ENCODE measurements around the gene ACOXL.

DNA sequence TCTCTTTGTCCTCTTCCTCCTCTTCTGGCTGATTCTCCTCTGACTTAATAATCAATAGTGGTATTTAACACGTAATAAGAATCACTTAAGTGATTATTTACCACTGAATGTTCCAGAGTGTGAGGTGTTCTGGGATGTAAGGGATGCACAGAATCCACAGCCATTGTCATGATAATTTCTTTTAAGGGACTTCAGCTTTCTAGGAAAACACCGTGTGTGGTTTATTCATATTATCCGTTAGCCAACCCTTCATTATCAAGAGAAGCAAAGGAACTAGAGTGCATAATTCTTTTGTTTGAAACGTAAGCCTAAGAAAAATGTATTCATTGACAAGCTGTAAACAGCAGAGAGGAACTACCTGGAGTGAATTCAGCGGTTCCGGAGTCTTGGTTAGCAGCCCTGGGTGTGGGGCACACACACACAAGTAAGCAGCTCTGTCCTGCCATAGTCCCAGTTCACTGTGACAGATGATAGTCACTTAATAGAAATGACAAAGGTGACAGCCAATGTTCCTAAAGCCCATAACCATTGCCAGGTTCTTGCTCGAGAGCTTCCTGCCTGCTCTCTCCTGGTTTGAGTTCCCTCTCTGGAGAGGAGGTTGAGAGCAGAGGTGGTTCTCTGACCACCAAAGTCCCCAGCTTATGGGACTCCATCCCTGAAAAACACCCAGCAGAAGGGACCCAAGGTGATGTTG, 101.9 kb downstream of the ACOXL start:
- TF ChIP-seq, protein P1, sequence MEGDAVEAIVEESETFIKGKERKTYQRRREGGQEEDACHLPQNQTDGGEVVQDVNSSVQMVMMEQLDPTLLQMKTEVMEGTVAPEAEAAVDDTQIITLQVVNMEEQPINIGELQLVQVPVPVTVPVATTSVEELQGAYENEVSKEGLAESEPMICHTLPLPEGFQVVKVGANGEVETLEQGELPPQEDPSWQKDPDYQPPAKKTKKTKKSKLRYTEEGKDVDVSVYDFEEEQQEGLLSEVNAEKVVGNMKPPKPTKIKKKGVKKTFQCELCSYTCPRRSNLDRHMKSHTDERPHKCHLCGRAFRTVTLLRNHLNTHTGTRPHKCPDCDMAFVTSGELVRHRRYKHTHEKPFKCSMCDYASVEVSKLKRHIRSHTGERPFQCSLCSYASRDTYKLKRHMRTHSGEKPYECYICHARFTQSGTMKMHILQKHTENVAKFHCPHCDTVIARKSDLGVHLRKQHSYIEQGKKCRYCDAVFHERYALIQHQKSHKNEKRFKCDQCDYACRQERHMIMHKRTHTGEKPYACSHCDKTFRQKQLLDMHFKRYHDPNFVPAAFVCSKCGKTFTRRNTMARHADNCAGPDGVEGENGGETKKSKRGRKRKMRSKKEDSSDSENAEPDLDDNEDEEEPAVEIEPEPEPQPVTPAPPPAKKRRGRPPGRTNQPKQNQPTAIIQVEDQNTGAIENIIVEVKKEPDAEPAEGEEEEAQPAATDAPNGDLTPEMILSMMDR (IDR thresholded peaks at IDR 0.05; ENCODE audit: insufficient read depth, low read length, poor library complexity, severe bottlenecking) = no peak
- TF ChIP-seq EZH2phosphoT487 (conservative IDR thresholded peaks at IDR 0.05; ENCODE audit: low read length) = no peak
